ENCODE results near the gene GNA15.

Gene GNA15

GRCh38 chr19:3099347-3100145, 36.3 kb upstream of the GNA15 start (continued):
- TF ChIP-seq ZBTB10 (tag by site-specific recombination; IDR thresholded peaks at IDR 0.05) (no peak), ZNF157 (tag by site-specific recombination; IDR thresholded peaks at IDR 0.05) (no peak), KLF7 (tag by site-specific recombination; IDR thresholded peaks at IDR 0.05; ENCODE audit: borderline replicate concordance) (no peak), SP7 (tag by site-specific recombination; IDR thresholded peaks at IDR 0.05) (no peak), ZNF654 (tag by site-specific recombination; IDR thresholded peaks at IDR 0.05; ENCODE audit: low read depth) (no peak)

- no peak for TF ChIP-seq ZNF18 (tag by site-specific recombination; IDR thresholded peaks at IDR 0.05)
- no peak for TF ChIP-seq ZFP69B (tag by site-specific recombination; IDR thresholded peaks at IDR 0.05)
- TF ChIP-seq SALL2 (tag by site-specific recombination; IDR thresholded peaks at IDR 0.05; ENCODE audit: borderline replicate concordance), result no peak
- no peak for TF ChIP-seq ZNF677 (tag by site-specific recombination; IDR thresholded peaks at IDR 0.05)
- no peak for TF ChIP-seq ZNF341 (tag by site-specific recombination; IDR thresholded peaks at IDR 0.05; ENCODE audit: low read depth)
- no peak for TF ChIP-seq ZNF521 (tag by site-specific recombination; IDR thresholded peaks at IDR 0.05)
- no peak for TF ChIP-seq ZNF175 (tag by site-specific recombination; IDR thresholded peaks at IDR 0.05)
- no peak for TF ChIP-seq ZNF518A (tag by site-specific recombination; conservative IDR thresholded peaks at IDR 0.05; ENCODE audit: low read depth)
- TF ChIP-seq ZNF626 (tag by site-specific recombination; IDR thresholded peaks at IDR 0.05), result no peak
- no peak for TF ChIP-seq ZNF394 (tag by site-specific recombination; IDR thresholded peaks at IDR 0.05; ENCODE audit: borderline replicate concordance)
- no peak for TF ChIP-seq PRDM10 (tag by site-specific recombination; IDR thresholded peaks at IDR 0.05)
- TF ChIP-seq ZNF426 (tag by site-specific recombination; IDR thresholded peaks at IDR 0.05), result no peak
- TF ChIP-seq SP7 (tag by site-specific recombination; IDR thresholded peaks at IDR 0.05), result no peak
- TF ChIP-seq ZNF311 (tag by site-specific recombination; IDR thresholded peaks at IDR 0.05; ENCODE audit: borderline replicate concordance), result no peak
- CTCF ChIA-PET, result interaction anchor here (0.6 to 1.9 kb wide), 4 partner anchors 9 to 1056 kb away, joined by 3 to 6 read pairs (median 4); no protein-coding TSS in a partner anchor
- Histone ChIP-seq H3K4me3 (ENCODE audit: low read depth, low read length) (no peak overlapping the region), H3K36me3 (ENCODE audit: control insufficient read depth in 2 of 2, insufficient read depth in 1 of 2, low read length in 2 of 2) (no peaks in the 10 kb centered on the region), H3K27ac (ENCODE audit: extremely low read depth, low read depth, low read length) (no peak overlapping the region), H3K4me1 (ENCODE audit: control insufficient read depth, insufficient read depth, low read length) (peaks cover 6% of the 10 kb centered on the region; the same call in 1 of the 2 replicates), H3K9me3 (ENCODE audit: control insufficient read depth, insufficient read depth, low read depth, low read length) (no peaks in the 10 kb centered on the region)
- POLR2A ChIA-PET, result no interaction called here
These were observed 35.5 kb upstream of the GNA15 start for GRCh38 chr19:3100331-3100730.
